ENCODE results near the gene GRK3.

GRCh38 chr22:25623851-25624250 lies 59.4 kb downstream of the GRK3 start:
- TF ChIP-seq CTCF (IDR thresholded peaks at IDR 0.05; ENCODE audit: low read depth, low read length, poor library complexity, severe bottlenecking) (no peak), EZH2phosphoT487 (IDR thresholded peaks at IDR 0.05; ENCODE audit: borderline replicate concordance, low read length) (no peak)

All from DOHH2 (cell line).